T-cell (primary cell): ENCODE results near the gene ARHGEF17. TPM values are rescaled to one million over a fixed set of nuclear protein-coding genes. Genes with fewer than 3 reads are reported as not detected.

Experiments used
- ATAC-seq, 4 experiments: fragments of 200-7000 bp in 3 of 4; fragments of 150-1000 bp in 1 of 4; cut with Tn5 transposase; replicated peaks in 1 of 4; 1 replicate in 3 of 4; 2 replicates in 1 of 4; pipeline ENCODE4 v1.10.0; 2021; ENCODE audit warnings: moderate library complexity in 3 of 4, mild to moderate bottlenecking in 2 of 4, moderate number of reproducible peaks in 1 of 4
- CTCF ChIA-PET, 2 donors: fragments of 300-600 bp; sonication (Branson Sonifier 250); formaldehyde crosslinking; loops; one replicate each; lab custom pipeline; 2022; ENCODE audit warnings: antibody characterized with exemption in 2 of 2; lab: Charles Lee
- POLR2A ChIA-PET, 2 donors: fragments of 300-600 bp; sonication (Branson Sonifier 250); formaldehyde crosslinking; loops; one replicate each; lab custom pipeline; 2022; ENCODE audit warnings: antibody characterized with exemption in 2 of 2; lab: Charles Lee
- DNase-seq, 35 experiments: peaks; one replicate each; pipeline versions ENCODE4 v3.0.0 to v3.0.0-alpha.2; 2013 to 2023
- H3K27ac ChIP-seq: one replicate; pipeline ENCODE4 v1.5.1; 2013; ENCODE audit warnings: low read length
- H3K27me3 ChIP-seq, 2 experiments: replicated peaks in 1 of 2; 1 replicate in 1 of 2; 2 replicates in 1 of 2; pipeline versions ENCODE4 v1.6.1 to v1.7.0; 2013; ENCODE audit warnings: low read length in 1 of 2, mixed read lengths in 1 of 2; ENCODE audit not compliant: control insufficient read depth in 2 of 2, insufficient read depth in 2 of 2; ENCODE audit errors: extremely low read depth in 1 of 2
- H3K36me3 ChIP-seq, 2 donors: 1 replicate in 1 of 2; 2 replicates in 1 of 2; pipeline versions ENCODE4 v1.6.1 to v1.7.0; 2013; ENCODE audit warnings: low read length in 1 of 2; ENCODE audit not compliant: control insufficient read depth in 2 of 2, insufficient read depth in 1 of 2; ENCODE audit errors: extremely low read depth in 1 of 2
- H3K4me1 ChIP-seq, 2 experiments: 1 replicate in 1 of 2; 2 replicates in 1 of 2; pipeline versions ENCODE4 v1.6.1 to v1.7.0; 2013; ENCODE audit warnings: low read length in 2 of 2, mixed read lengths in 1 of 2; ENCODE audit not compliant: insufficient read depth in 2 of 2, control insufficient read depth in 1 of 2; ENCODE audit errors: extremely low read depth in 1 of 2
- H3K4me3 ChIP-seq, 2 donors: 1 replicate in 1 of 2; 2 replicates in 1 of 2; pipeline versions ENCODE4 v1.5.1 to v1.7.0; 2013; ENCODE audit warnings: mild to moderate bottlenecking in 2 of 2, low read length in 1 of 2, moderate library complexity in 1 of 2; ENCODE audit not compliant: control insufficient read depth in 1 of 2; ENCODE audit errors: extremely low read depth in 1 of 2
- H3K9me3 ChIP-seq: 2 replicates; pipeline ENCODE4 v1.7.0; 2013
- H3K27ac Mint-ChIP-seq, 2 donors: one replicate each; pipeline ENCODE4 v1.8.0; 2020 to 2021; ENCODE audit warnings: mild to moderate bottlenecking in 2 of 2, mixed read lengths in 2 of 2
- H3K27me3 Mint-ChIP-seq, 2 donors: one replicate each; pipeline ENCODE4 v1.8.0; 2021 to 2022; ENCODE audit warnings: mixed read lengths in 2 of 2
- H3K36me3 Mint-ChIP-seq: one replicate; pipeline ENCODE4 v1.8.0; 2021; ENCODE audit warnings: mixed read lengths
- H3K4me1 Mint-ChIP-seq, 3 donors: one replicate each; pipeline ENCODE4 v1.8.0; 2020 to 2022; ENCODE audit warnings: mixed read lengths in 3 of 3, mild to moderate bottlenecking in 1 of 3
- H3K4me3 Mint-ChIP-seq, 3 donors: one replicate each; pipeline ENCODE4 v1.8.0; 2020 to 2022; ENCODE audit warnings: mild to moderate bottlenecking in 3 of 3, mixed read lengths in 3 of 3, moderate library complexity in 3 of 3
- H3K9me3 Mint-ChIP-seq, 3 donors: one replicate each; pipeline ENCODE4 v1.8.0; 2020 to 2022; ENCODE audit warnings: mixed read lengths in 3 of 3
- WGBS: methylation state at CpG from one replicate; pipeline ENCODE4 v1.1.5; 2013; ENCODE audit warnings: missing lambda C conversion rate; ENCODE audit not compliant: insufficient coverage; 5-methylcytosine and 5-hydroxymethylcytosine counted together
- total RNA-seq, 35 experiments: library from RNA in 6 of 35; stranded (reverse) in 6 of 35; fragments of 120-200 nt in 1 of 35; gene quantifications; one replicate each; pipeline versions ENCODE4 v1.2.1 to v1.2.4 and lab custom pipeline; 2013 to 2026

ARHGEF17 gene
- total RNA-seq, 5 donors from 2014 or later (not counting 1 experiment from before 2014, with no cell fraction given): 0.23 to 1.0 (median 0.49) TPM

GRCh38 chr11:73286240-73286810 lies 21.8 kb upstream of the ARHGEF17 start:
- no peak overlapping the region for H3K27ac ChIP-seq
- WGBS: 95% methylated on average over 3 of the region's 9 CpGs
- peaks cover 3 to 12% of the 10 kb centered on the region in 2 experiments for H3K4me1 ChIP-seq
- H3K27ac Mint-ChIP-seq: no peak overlapping the region
- CTCF ChIA-PET: no interaction called here
- H3K4me1 Mint-ChIP-seq: peaks cover 10 to 16% (median 14%) of the 10 kb centered on the region in 3 donors
- peaks cover 0 to 18% of the 10 kb centered on the region in 2 experiments for H3K27me3 ChIP-seq
- DNase-seq (no peak), ATAC-seq (no peak)
- no peaks in the 10 kb centered on the region for H3K9me3 Mint-ChIP-seq
- no peak overlapping the region for H3K4me3 Mint-ChIP-seq
- POLR2A ChIA-PET: no interaction called here
- H3K27me3 Mint-ChIP-seq: peaks cover 0 to 4% of the 10 kb centered on the region in 2 donors
- H3K36me3 Mint-ChIP-seq: no peaks in the 10 kb centered on the region
- H3K4me3 ChIP-seq: no peak overlapping the region
- H3K9me3 ChIP-seq: no peaks in the 10 kb centered on the region
- no peaks in the 10 kb centered on the region for H3K36me3 ChIP-seq

GRCh38 chr11:73287400-73288101 lies 20.5 kb upstream of the ARHGEF17 start:
- Mint-ChIP-seq H3K27me3 (peaks cover 0 to 4% of the 10 kb centered on the region in 2 donors), H3K36me3 (no peaks in the 10 kb centered on the region), H3K4me3 (no peak overlapping the region), H3K4me1 (peaks cover 10 to 16% (median 14%) of the 10 kb centered on the region in 3 donors), H3K9me3 (no peaks in the 10 kb centered on the region), H3K27ac (no peak overlapping the region)
- H3K27me3 ChIP-seq: peaks cover 0 to 12% of the 10 kb centered on the region in 2 experiments
- ATAC-seq (no peak), DNase-seq (no peak)
- no peaks in the 10 kb centered on the region for H3K36me3 ChIP-seq
- H3K27ac ChIP-seq: no peak overlapping the region
- no peaks in the 10 kb centered on the region for H3K9me3 ChIP-seq
- ChIA-PET CTCF (no interaction called here), POLR2A (no interaction called here)
- H3K4me3 ChIP-seq: no peak overlapping the region
- WGBS: 84% methylated on average over 7 of the region's 10 CpGs
- H3K4me1 ChIP-seq: peaks cover 3 to 12% of the 10 kb centered on the region in 2 experiments

- ATAC-seq: no peak
- ChIA-PET POLR2A (no interaction called here), CTCF (interaction anchor here in 1 of 2 donors (0.6 kb wide), 1 partner anchor 1163 kb away, joined by 4 read pairs; no protein-coding TSS in a partner anchor)
- peaks cover 0 to 15% of the 10 kb centered on the region in 2 experiments for H3K27me3 ChIP-seq
- Mint-ChIP-seq H3K27me3 (peaks cover 0 to 8% of the 10 kb centered on the region in 2 donors), H3K27ac (no peak overlapping the region), H3K36me3 (no peaks in the 10 kb centered on the region), H3K4me1 (peaks cover 10 to 16% (median 14%) of the 10 kb centered on the region in 3 donors), H3K4me3 (no peak overlapping the region), H3K9me3 (no peaks in the 10 kb centered on the region)
- H3K36me3 ChIP-seq: no peaks in the 10 kb centered on the region
- H3K4me3 ChIP-seq: no peak overlapping the region
- peaks cover 3 to 12% of the 10 kb centered on the region in 2 experiments for H3K4me1 ChIP-seq
- 51% methylated on average over 4 of the region's 5 CpGs for WGBS
- no peak overlapping the region for H3K27ac ChIP-seq
- no peak for DNase-seq
- H3K9me3 ChIP-seq: no peaks in the 10 kb centered on the region
Observed at GRCh38 chr11:73288192-73288872, 19.7 kb upstream of the ARHGEF17 start.

- Mint-ChIP-seq H3K4me3 (peak overlapping the region in 2 of 3 donors; percentile 2 to 46), H3K36me3 (no peaks in the 10 kb centered on the region), H3K9me3 (no peaks in the 10 kb centered on the region), H3K4me1 (peaks cover 10 to 16% (median 14%) of the 10 kb centered on the region in 3 donors), H3K27me3 (peaks cover 0 to 9% of the 10 kb centered on the region in 2 donors), H3K27ac (no peak overlapping the region)
- DNase-seq: peak in 30 of 35 experiments; percentile 16 to 67 (median 34)
- H3K27me3 ChIP-seq: peaks cover 0 to 15% of the 10 kb centered on the region in 2 experiments
- 24% methylated on average over 13 of the region's 17 CpGs for WGBS
- no peaks in the 10 kb centered on the region for H3K36me3 ChIP-seq
- H3K4me3 ChIP-seq: no peak overlapping the region
- ChIA-PET CTCF (interaction anchor here in 1 of 2 donors (0.6 kb wide), 1 partner anchor 1162 kb away, joined by 4 read pairs; no protein-coding TSS in a partner anchor), POLR2A (no interaction called here)
- ATAC-seq: peak; percentile 66 to 79 (median 67)
- H3K27ac ChIP-seq: no peak overlapping the region
- H3K9me3 ChIP-seq: no peaks in the 10 kb centered on the region
- H3K4me1 ChIP-seq: peaks cover 3 to 12% of the 10 kb centered on the region in 2 experiments
Observed at GRCh38 chr11:73288873-73289707, 19.0 kb upstream of the ARHGEF17 start.

GRCh38 chr11:73290536-73290935 lies 17.5 kb upstream of the ARHGEF17 start:
- no peak for DNase-seq
- no peaks in the 10 kb centered on the region for H3K9me3 ChIP-seq
- ChIA-PET POLR2A (no interaction called here), CTCF (interaction anchor here in 1 of 2 donors (0.6 kb wide), 1 partner anchor 59 kb away, joined by 3 read pairs; no protein-coding TSS in a partner anchor)
- no peak overlapping the region for H3K27ac ChIP-seq
- Mint-ChIP-seq H3K27me3 (peaks cover 0 to 12% of the 10 kb centered on the region in 2 donors), H3K4me3 (no peak overlapping the region), H3K4me1 (peaks cover 13 to 16% (median 14%) of the 10 kb centered on the region in 3 donors), H3K9me3 (no peaks in the 10 kb centered on the region), H3K36me3 (no peaks in the 10 kb centered on the region), H3K27ac (no peak overlapping the region)
- no peak overlapping the region for H3K4me3 ChIP-seq
- ATAC-seq: no peak
- no peaks in the 10 kb centered on the region for H3K36me3 ChIP-seq
- H3K27me3 ChIP-seq: peaks cover 0 to 15% of the 10 kb centered on the region in 2 experiments
- WGBS: 100% methylated on average over 3 of the region's 4 CpGs
- peaks cover 3 to 12% of the 10 kb centered on the region in 2 experiments for H3K4me1 ChIP-seq
